Naive thymus-derived CD4-positive, alpha-beta T cell (primary cell): ENCODE results near the gene CDK5RAP1. TPM values are rescaled to one million over a fixed set of nuclear protein-coding genes. Genes with fewer than 3 reads are reported as not detected.

Experiments used
- ATAC-seq: fragments of 150-1000 bp; cut with Tn5 transposase; 2 replicates; pipeline ENCODE4 v1.10.0; 2021; ENCODE audit warnings: mild to moderate bottlenecking, moderate library complexity
- CTCF ChIA-PET: fragments of 350-600 bp; sonication (Branson Sonifier 250); formaldehyde crosslinking; loops from one replicate; lab custom pipeline; 2021; ENCODE audit warnings: antibody characterized with exemption; lab: Charles Lee
- POLR2A ChIA-PET: fragments of 350-600 bp; sonication (Branson Sonifier 250); formaldehyde crosslinking; loops from one replicate; lab custom pipeline; 2021; ENCODE audit warnings: antibody characterized with exemption, inconsistent platforms; lab: Charles Lee
- DNase-seq, 9 donors: peaks; one replicate each; pipeline versions ENCODE4 v3.0.0 to v3.0.0-alpha.2; 2020 to 2022; ENCODE audit warnings: mixed read lengths in 1 of 9
- H3K27ac ChIP-seq: one replicate; pipeline ENCODE4 v1.7.0; 2013; ENCODE audit warnings: mild to moderate bottlenecking, low read depth, low read length, moderate library complexity
- H3K27me3 ChIP-seq, 2 donors: one replicate each; pipeline ENCODE4 v1.7.0; 2013; ENCODE audit warnings: low read length in 2 of 2, mild to moderate bottlenecking in 2 of 2, moderate library complexity in 2 of 2; ENCODE audit not compliant: control insufficient read depth in 2 of 2, insufficient read depth in 2 of 2
- H3K36me3 ChIP-seq, 3 experiments: 1 replicate in 2 of 3; 2 replicates in 1 of 3; pipeline ENCODE4 v1.7.0; 2013; ENCODE audit warnings: low read length in 3 of 3, mild to moderate bottlenecking in 3 of 3, moderate library complexity in 1 of 3; ENCODE audit not compliant: insufficient read depth in 3 of 3, control insufficient read depth in 2 of 3
- H3K4me1 ChIP-seq, 2 donors: one replicate each; pipeline ENCODE4 v1.7.0; 2013; ENCODE audit warnings: low read length in 2 of 2, mild to moderate bottlenecking in 2 of 2, moderate library complexity in 1 of 2; ENCODE audit not compliant: control insufficient read depth in 2 of 2, insufficient read depth in 2 of 2
- H3K4me3 ChIP-seq: 2 replicates; pipeline ENCODE4 v1.7.0; 2013; ENCODE audit warnings: mild to moderate bottlenecking, low read length
- H3K9me3 ChIP-seq, 3 experiments: 1 replicate in 2 of 3; 2 replicates in 1 of 3; pipeline ENCODE4 v1.7.0; 2013; ENCODE audit warnings: low read length in 3 of 3; ENCODE audit not compliant: control insufficient read depth in 2 of 3
- H3K27ac Mint-ChIP-seq, 9 donors: one replicate each; pipeline ENCODE4 v1.8.0; 2020 to 2022; ENCODE audit warnings: mixed read lengths in 9 of 9, mild to moderate bottlenecking in 8 of 9, moderate library complexity in 5 of 9, inconsistent platforms in 2 of 9
- H3K27me3 Mint-ChIP-seq, 5 donors: one replicate each; pipeline ENCODE4 v1.8.0; 2021 to 2022; ENCODE audit warnings: mixed read lengths in 5 of 5, mild to moderate bottlenecking in 1 of 5
- H3K36me3 Mint-ChIP-seq, 5 donors: one replicate each; pipeline ENCODE4 v1.8.0; 2020 to 2022; ENCODE audit warnings: mixed read lengths in 5 of 5, mild to moderate bottlenecking in 3 of 5, inconsistent platforms in 1 of 5
- H3K4me1 Mint-ChIP-seq, 7 donors: one replicate each; pipeline ENCODE4 v1.8.0; 2020 to 2022; ENCODE audit warnings: mixed read lengths in 7 of 7, mild to moderate bottlenecking in 3 of 7, inconsistent platforms in 1 of 7
- H3K4me3 Mint-ChIP-seq, 10 donors: one replicate each; pipeline ENCODE4 v1.8.0; 2020 to 2022; ENCODE audit warnings: mild to moderate bottlenecking in 10 of 10, mixed read lengths in 10 of 10, moderate library complexity in 6 of 10, inconsistent platforms in 2 of 10
- H3K9me3 Mint-ChIP-seq, 11 donors: one replicate each; pipeline ENCODE4 v1.8.0; 2020 to 2022; ENCODE audit warnings: mixed read lengths in 11 of 11, mild to moderate bottlenecking in 4 of 11, inconsistent platforms in 1 of 11, moderate library complexity in 1 of 11
- intact Hi-C, 2 donors: fragments of 100-400 bp; cut with micrococcal nuclease; formaldehyde crosslinking; loops; one replicate each; pipeline ENCODE4 v1.15.1; 2023
- polyA plus RNA-seq, 2 donors: library from polyadenylated mRNA; unstranded; fragments of 300-500 nt; fragmentation: Illumina TruSeq; gene quantifications; one replicate each; pipeline ENCODE4 v1.2.3, GENCODE V29; 2021
- total RNA-seq, 6 experiments: library from RNA in 5 of 6; stranded (reverse) in 5 of 6; gene quantifications; 1 replicate in 5 of 6; 2 replicates in 1 of 6; pipeline ENCODE4 v1.2.3 and lab custom pipeline; 2021 to 2026

CDK5RAP1 gene
- total and polyA plus RNA-seq, 7 experiments from 2014 or later = 33.6 to 51.8 (median 48.1) TPM

- POLR2A ChIA-PET = no interaction called here
- H3K27me3 Mint-ChIP-seq = no peaks in the 10 kb centered on the region
- no peaks in the 10 kb centered on the region for H3K27me3 ChIP-seq
- ATAC-seq (no peak), DNase-seq (no peak)
- peak overlapping the region in 2 of 9 donors; percentile 26 to 42 for H3K27ac Mint-ChIP-seq
- no peak overlapping the region for H3K27ac ChIP-seq
- CTCF ChIA-PET = interaction anchor here (0.7 kb wide), 1 partner anchor 477 kb away, joined by 4 read pairs; no protein-coding TSS in a partner anchor
- peaks cover 16 to 17% of the 10 kb centered on the region in 2 donors for H3K4me1 ChIP-seq
- H3K9me3 Mint-ChIP-seq = no peaks in the 10 kb centered on the region
- peaks cover 5 to 57% (median 33%) of the 10 kb centered on the region in 7 donors for H3K4me1 Mint-ChIP-seq
- intact Hi-C loops = loop anchor here in 1 of 2 donors (2.0 kb wide), 1 partner anchor 27 kb away; the partner anchor contains the start of gene CDK5RAP1
- no peak overlapping the region for H3K4me3 ChIP-seq
- no peak overlapping the region for H3K4me3 Mint-ChIP-seq
- H3K36me3 ChIP-seq = peaks cover 0 to 66% (median 2%) of the 10 kb centered on the region in 3 experiments
- no peaks in the 10 kb centered on the region for H3K9me3 ChIP-seq
- peaks cover 6 to 47% (median 25%) of the 10 kb centered on the region in 5 donors for H3K36me3 Mint-ChIP-seq
Observed at GRCh38 chr20:33373735-33374605, 27.3 kb downstream of the CDK5RAP1 start.

GRCh38 chr20:33372993-33373441 lies 28.3 kb downstream of the CDK5RAP1 start:
- intact Hi-C loops = loop anchor here in 1 of 2 donors (2.0 kb wide), 1 partner anchor 28 kb away; the partner anchor contains the start of gene CDK5RAP1
- no peaks in the 10 kb centered on the region for H3K9me3 Mint-ChIP-seq
- peaks cover 14 to 17% of the 10 kb centered on the region in 2 donors for H3K4me1 ChIP-seq
- H3K27me3 ChIP-seq = no peaks in the 10 kb centered on the region
- peaks cover 3 to 48% (median 24%) of the 10 kb centered on the region in 7 donors for H3K4me1 Mint-ChIP-seq
- ChIA-PET CTCF (interaction anchor here (0.7 kb wide), 1 partner anchor 476 kb away, joined by 4 read pairs; no protein-coding TSS in a partner anchor), POLR2A (no interaction called here)
- H3K4me3 ChIP-seq = no peak overlapping the region
- H3K9me3 ChIP-seq = no peaks in the 10 kb centered on the region
- peaks cover 6 to 40% (median 25%) of the 10 kb centered on the region in 5 donors for H3K36me3 Mint-ChIP-seq
- H3K27me3 Mint-ChIP-seq = no peaks in the 10 kb centered on the region
- peaks cover 0 to 59% (median 2%) of the 10 kb centered on the region in 3 experiments for H3K36me3 ChIP-seq
- DNase-seq (no peak), ATAC-seq (no peak)
- H3K4me3 Mint-ChIP-seq = no peak overlapping the region
- H3K27ac ChIP-seq = no peak overlapping the region
- H3K27ac Mint-ChIP-seq = peak overlapping the region in 4 of 9 donors; percentile 13 to 62 (median 54)

GRCh38 chr20:33370291-33370690 lies 31.0 kb downstream of the CDK5RAP1 start:
- ATAC-seq = peak; percentile 90
- no peaks in the 10 kb centered on the region for H3K27me3 ChIP-seq
- ChIA-PET POLR2A (no interaction called here), CTCF (no interaction called here)
- peak overlapping the region in 8 of 9 donors; percentile 2 to 91 (median 78) for H3K27ac Mint-ChIP-seq
- H3K4me3 Mint-ChIP-seq = peak overlapping the region in 7 of 10 donors; percentile 8 to 67 (median 36)
- H3K27me3 Mint-ChIP-seq = no peaks in the 10 kb centered on the region
- no peak overlapping the region for H3K4me3 ChIP-seq
- no peaks in the 10 kb centered on the region for H3K9me3 ChIP-seq
- peaks cover 0 to 17% of the 10 kb centered on the region in 2 donors for H3K4me1 ChIP-seq
- intact Hi-C loops = no loop called here
- H3K36me3 ChIP-seq = peaks cover 0 to 79% (median 5%) of the 10 kb centered on the region in 3 experiments
- peak in 7 of 9 donors; percentile 18 to 65 (median 55) for DNase-seq
- no peaks in the 10 kb centered on the region for H3K9me3 Mint-ChIP-seq
- H3K36me3 Mint-ChIP-seq = peaks cover 16 to 51% (median 30%) of the 10 kb centered on the region in 5 donors
- H3K27ac ChIP-seq = peak overlapping the region; percentile 67
- H3K4me1 Mint-ChIP-seq = peaks cover 0 to 34% (median 6%) of the 10 kb centered on the region in 7 donors

- intact Hi-C loops = no loop called here
- no peak overlapping the region for H3K27ac ChIP-seq
- no peaks in the 10 kb centered on the region for H3K27me3 Mint-ChIP-seq
- no peak overlapping the region for H3K4me3 Mint-ChIP-seq
- no peaks in the 10 kb centered on the region for H3K27me3 ChIP-seq
- H3K4me1 Mint-ChIP-seq = peaks cover 0 to 1% (median 0%) of the 10 kb centered on the region in 7 donors
- H3K9me3 ChIP-seq = no peaks in the 10 kb centered on the region
- H3K36me3 Mint-ChIP-seq = peaks cover 20 to 60% (median 37%) of the 10 kb centered on the region in 5 donors
- DNase-seq = no peak
- ChIA-PET CTCF (interaction anchor here (0.6 kb wide), 1 partner anchor 85 kb away, joined by 3 read pairs; no protein-coding TSS in a partner anchor), POLR2A (no interaction called here)
- no peak for ATAC-seq
- H3K4me3 ChIP-seq = no peak overlapping the region
- no peaks in the 10 kb centered on the region for H3K9me3 Mint-ChIP-seq
- H3K27ac Mint-ChIP-seq = peak overlapping the region in 1 of 9 donors; percentile 51
- H3K4me1 ChIP-seq = no peaks in the 10 kb centered on the region
- peaks cover 12 to 89% (median 29%) of the 10 kb centered on the region in 3 experiments for H3K36me3 ChIP-seq
Observed at GRCh38 chr20:33362898-33363297, 38.4 kb downstream of the CDK5RAP1 start.

- Mint-ChIP-seq H3K27ac (peak overlapping the region in 3 of 9 donors; percentile 20 to 32 (median 23)), H3K36me3 (peaks cover 9 to 42% (median 34%) of the 10 kb centered on the region in 5 donors), H3K4me1 (peaks cover 0 to 1% (median 0%) of the 10 kb centered on the region in 7 donors), H3K4me3 (no peak overlapping the region), H3K9me3 (no peaks in the 10 kb centered on the region), H3K27me3 (no peaks in the 10 kb centered on the region)
- H3K36me3 ChIP-seq = peaks cover 9 to 80% (median 23%) of the 10 kb centered on the region in 3 experiments
- no peaks in the 10 kb centered on the region for H3K27me3 ChIP-seq
- no peaks in the 10 kb centered on the region for H3K4me1 ChIP-seq
- ChIA-PET POLR2A (no interaction called here), CTCF (no interaction called here)
- H3K27ac ChIP-seq = no peak overlapping the region
- DNase-seq (no peak), ATAC-seq (no peak)
- no peak overlapping the region for H3K4me3 ChIP-seq
- H3K9me3 ChIP-seq = no peaks in the 10 kb centered on the region
- intact Hi-C loops = no loop called here
Observed at GRCh38 chr20:33359399-33360261, 41.7 kb downstream of the CDK5RAP1 start.

GRCh38 chr20:33353013-33353402 lies 48.3 kb downstream of the CDK5RAP1 start:
- Histone ChIP-seq H3K27me3 (no peaks in the 10 kb centered on the region), H3K4me1 (no peaks in the 10 kb centered on the region), H3K4me3 (no peak overlapping the region), H3K9me3 (no peaks in the 10 kb centered on the region), H3K27ac (no peak overlapping the region), H3K36me3 (peaks cover 0 to 64% (median 0%) of the 10 kb centered on the region in 3 experiments)
- DNase-seq = no peak
- ChIA-PET CTCF (no interaction called here), POLR2A (no interaction called here)
- Mint-ChIP-seq H3K27ac (peak overlapping the region in 1 of 9 donors; percentile 15), H3K4me3 (no peak overlapping the region), H3K9me3 (no peaks in the 10 kb centered on the region), H3K4me1 (peaks cover 0 to 4% (median 0%) of the 10 kb centered on the region in 7 donors), H3K27me3 (no peaks in the 10 kb centered on the region), H3K36me3 (peaks cover 7 to 30% (median 16%) of the 10 kb centered on the region in 5 donors)
- intact Hi-C loops = no loop called here
- no peak for ATAC-seq
